ENCODE data around the gene LHFPL3. TPM values are rescaled to one million over a fixed set of nuclear protein-coding genes. Genes with fewer than 3 reads are reported as not detected.
"Not testable (repeated sequence)": the region's sequence is repeated elsewhere in the genome, so short reads cannot be mapped to it uniquely, and the experiment has no call there.

Gene LHFPL3
- not detected for total RNA-seq

GRCh38 chr7:104328296-104328969 is at the start of gene LHFPL3:
Gene LHFPL3 (plus strand): TSS chr7:104328603.
- no peaks in the 10 kb centered on the region for H3K9me3 Mint-ChIP-seq
- H3K27ac Mint-ChIP-seq = no peak within 1 kb of the TSS
- DNase-seq (ENCODE audit: low spot score in 2 of 2) (no peak), ATAC-seq (peak in 1 of 2 donors; percentile 61)
- no peaks in the 10 kb centered on the region for H3K36me3 Mint-ChIP-seq

DNA sequence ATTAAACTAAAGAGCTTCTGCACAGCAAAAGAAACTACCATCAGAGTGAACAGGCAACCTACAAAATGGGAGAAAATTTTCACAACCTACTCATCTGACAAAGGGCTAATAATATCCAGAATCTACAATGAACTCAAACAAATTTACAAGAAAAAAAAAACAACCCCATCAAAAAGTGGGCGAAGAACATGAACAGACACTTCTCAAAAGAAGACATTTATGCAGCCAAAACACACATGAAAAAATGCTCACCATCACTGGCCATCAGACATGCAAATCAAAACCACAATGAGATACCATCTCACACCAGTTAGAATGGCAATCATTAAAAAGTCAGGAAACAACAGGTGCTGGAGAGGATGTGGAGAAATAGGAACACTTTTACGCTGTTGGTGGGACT is 46.7 kb upstream of the LHFPL3 start:
- not testable (repeated sequence) for H3K27ac Mint-ChIP-seq; H3K36me3 Mint-ChIP-seq; H3K9me3 Mint-ChIP-seq; DNase-seq (ENCODE audit: low spot score in 2 of 2); ATAC-seq

DNA sequence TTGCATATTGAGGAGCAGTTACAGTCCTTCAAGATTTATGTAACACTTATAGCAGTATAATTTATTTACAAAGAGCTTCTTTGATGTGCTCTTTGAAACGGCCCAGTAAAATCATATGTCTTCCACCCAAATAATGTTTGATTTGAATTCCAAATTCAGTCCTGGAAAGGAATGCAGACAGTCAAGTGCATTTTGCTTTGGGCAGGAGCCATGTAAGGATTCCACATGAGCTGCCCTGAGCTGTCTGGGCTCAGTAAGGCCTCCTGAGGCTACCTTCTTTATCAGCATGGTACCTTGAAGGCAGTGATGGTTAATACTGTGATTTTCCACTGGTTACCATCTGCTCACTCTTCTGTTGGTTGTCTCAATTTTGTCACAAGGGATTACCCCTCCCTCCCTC is 41.6 kb upstream of the LHFPL3 start:
- ATAC-seq = no peak
- no peak for DNase-seq (ENCODE audit: low spot score in 2 of 2)
- Mint-ChIP-seq H3K36me3 (no peaks in the 10 kb centered on the region), H3K27ac (no peak overlapping the region), H3K9me3 (no peaks in the 10 kb centered on the region)

- DNase-seq (ENCODE audit: low spot score in 2 of 2) = no peak
- no peak for ATAC-seq
- no peak overlapping the region for H3K27ac Mint-ChIP-seq
Measured at GRCh38 chr7:104288137-104288536, 40.3 kb upstream of the LHFPL3 start.

GRCh38 chr7:104294291-104294690 is 34.1 kb upstream of the LHFPL3 start:
- no peaks in the 10 kb centered on the region for H3K9me3 Mint-ChIP-seq
- no peak for ATAC-seq
- no peak overlapping the region for H3K27ac Mint-ChIP-seq
- no peaks in the 10 kb centered on the region for H3K36me3 Mint-ChIP-seq
- no peak for DNase-seq (ENCODE audit: low spot score in 2 of 2)

More at GRCh38 chr7:104288137-104288536, 40.3 kb upstream of the LHFPL3 start:
- H3K9me3 Mint-ChIP-seq = no peaks in the 10 kb centered on the region
- no peaks in the 10 kb centered on the region for H3K36me3 Mint-ChIP-seq

GRCh38 chr7:104296266-104296665 is 32.1 kb upstream of the LHFPL3 start:
- peak overlapping the region in 1 of 2 donors; percentile 6 for H3K27ac Mint-ChIP-seq
- DNase-seq (ENCODE audit: low spot score in 2 of 2) (no peak), ATAC-seq (peak in 1 of 2 donors; percentile 95)
- H3K9me3 Mint-ChIP-seq = peaks cover 0 to 6% of the 10 kb centered on the region in 2 donors
- no peaks in the 10 kb centered on the region for H3K36me3 Mint-ChIP-seq

DNA sequence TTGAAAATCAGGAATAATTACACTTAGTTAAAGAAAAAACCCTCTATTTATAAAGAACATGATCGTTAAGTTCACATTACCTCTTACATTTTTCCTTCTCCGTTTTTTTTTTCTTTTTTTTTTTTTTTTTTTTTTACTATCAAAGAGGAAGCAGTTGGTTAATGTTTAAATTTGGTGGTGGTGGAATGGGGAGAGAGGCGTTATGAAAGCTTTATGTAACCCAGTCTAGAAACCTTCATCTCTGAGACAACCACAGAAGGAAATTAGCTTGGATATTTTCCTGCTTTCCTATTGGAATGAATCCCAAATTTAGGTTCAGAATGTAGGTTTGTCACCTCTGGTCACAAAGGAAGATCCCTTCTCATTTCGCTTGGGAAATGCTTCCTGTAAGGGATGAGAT is 31.5 kb upstream of the LHFPL3 start:
- Mint-ChIP-seq H3K27ac (no peak overlapping the region), H3K36me3 (no peaks in the 10 kb centered on the region), H3K9me3 (peaks cover 0 to 6% of the 10 kb centered on the region in 2 donors)
- ATAC-seq (no peak), DNase-seq (ENCODE audit: low spot score in 2 of 2) (no peak)

GRCh38 chr7:104299323-104299722 is 29.1 kb upstream of the LHFPL3 start:
- peaks cover 0 to 6% of the 10 kb centered on the region in 2 donors for H3K9me3 Mint-ChIP-seq

GRCh38 chr7:104299777-104300176 is 28.6 kb upstream of the LHFPL3 start:
- H3K36me3 Mint-ChIP-seq = no peaks in the 10 kb centered on the region
- ATAC-seq (no peak), DNase-seq (ENCODE audit: low spot score in 2 of 2) (no peak)
- H3K27ac Mint-ChIP-seq = no peak overlapping the region
- peaks cover 0 to 6% of the 10 kb centered on the region in 2 donors for H3K9me3 Mint-ChIP-seq

More at GRCh38 chr7:104299323-104299722, 29.1 kb upstream of the LHFPL3 start:
- Mint-ChIP-seq H3K36me3 (no peaks in the 10 kb centered on the region), H3K27ac (no peak overlapping the region)
- no peak for DNase-seq (ENCODE audit: low spot score in 2 of 2)
- ATAC-seq = no peak

GRCh38 chr7:104306793-104307192 is 21.6 kb upstream of the LHFPL3 start:
- no peak for ATAC-seq
- Mint-ChIP-seq H3K36me3 (no peaks in the 10 kb centered on the region), H3K27ac (no peak overlapping the region), H3K9me3 (peaks cover 0 to 4% of the 10 kb centered on the region in 2 donors)
- DNase-seq (ENCODE audit: low spot score in 2 of 2) = no peak

GRCh38 chr7:104317948-104318629 is 10.3 kb upstream of the LHFPL3 start:
- ATAC-seq (no peak), DNase-seq (ENCODE audit: low spot score in 2 of 2) (no peak)
- Mint-ChIP-seq H3K36me3 (no peaks in the 10 kb centered on the region), H3K9me3 (peaks cover 30 to 31% of the 10 kb centered on the region in 2 donors), H3K27ac (no peak overlapping the region)

GRCh38 chr7:104327534-104327933 is 869 bp upstream of the LHFPL3 start:
- Mint-ChIP-seq H3K27ac (no peak overlapping the region), H3K36me3 (no peaks in the 10 kb centered on the region), H3K9me3 (no peaks in the 10 kb centered on the region)
- DNase-seq (ENCODE audit: low spot score in 2 of 2) (no peak), ATAC-seq (no peak)

GRCh38 chr7:104327938-104328295 is 486 bp upstream of the LHFPL3 start:
- H3K36me3 Mint-ChIP-seq = no peaks in the 10 kb centered on the region
- DNase-seq (ENCODE audit: low spot score in 2 of 2) (no peak), ATAC-seq (no peak)
- H3K9me3 Mint-ChIP-seq = no peaks in the 10 kb centered on the region
- no peak overlapping the region for H3K27ac Mint-ChIP-seq

DNA sequence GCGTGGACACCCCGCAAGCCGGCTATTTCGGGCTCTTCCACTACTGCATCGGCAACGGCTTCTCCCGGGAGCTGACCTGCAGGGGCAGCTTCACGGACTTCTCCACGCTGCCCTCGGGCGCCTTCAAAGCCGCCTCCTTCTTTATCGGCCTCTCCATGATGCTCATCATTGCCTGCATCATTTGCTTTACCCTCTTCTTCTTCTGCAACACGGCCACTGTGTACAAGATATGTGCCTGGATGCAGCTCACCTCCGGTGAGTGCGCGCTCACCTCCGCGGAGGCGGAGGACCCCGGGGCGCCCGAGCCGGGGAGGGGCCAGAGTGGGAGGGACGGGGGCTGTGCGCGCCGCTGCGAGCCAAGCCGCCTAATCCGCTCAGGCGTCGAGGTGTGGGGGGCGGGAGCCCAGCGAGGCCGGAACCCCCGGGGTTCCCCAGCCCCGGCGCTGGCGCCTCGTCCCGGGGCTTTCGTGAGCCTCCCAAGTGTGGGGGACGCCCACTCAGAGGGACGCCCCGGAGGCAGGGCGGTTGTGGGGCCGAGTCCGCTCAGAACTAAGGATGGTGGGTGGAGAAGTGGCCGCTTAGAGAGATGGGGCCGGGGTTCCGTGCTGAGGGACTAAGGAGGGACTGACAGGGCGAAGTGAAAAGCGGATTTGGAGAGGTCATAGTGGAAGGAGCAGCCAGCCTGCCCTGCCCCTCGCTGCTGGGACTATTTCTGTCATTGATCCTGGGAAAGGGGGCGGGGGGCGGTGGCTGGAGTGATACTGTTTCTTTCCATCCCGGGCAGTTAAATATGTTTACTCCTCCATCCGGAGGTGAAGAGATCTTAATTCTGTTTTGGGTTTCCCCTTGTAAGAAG is 795 bp downstream of the LHFPL3 start:
- ATAC-seq (peak in 1 of 2 donors; percentile 51), DNase-seq (ENCODE audit: low spot score in 2 of 2) (peak; percentile 5 to 53)
- Mint-ChIP-seq H3K36me3 (no peaks in the 10 kb centered on the region), H3K9me3 (no peaks in the 10 kb centered on the region), H3K27ac (no peak overlapping the region)

DNA sequence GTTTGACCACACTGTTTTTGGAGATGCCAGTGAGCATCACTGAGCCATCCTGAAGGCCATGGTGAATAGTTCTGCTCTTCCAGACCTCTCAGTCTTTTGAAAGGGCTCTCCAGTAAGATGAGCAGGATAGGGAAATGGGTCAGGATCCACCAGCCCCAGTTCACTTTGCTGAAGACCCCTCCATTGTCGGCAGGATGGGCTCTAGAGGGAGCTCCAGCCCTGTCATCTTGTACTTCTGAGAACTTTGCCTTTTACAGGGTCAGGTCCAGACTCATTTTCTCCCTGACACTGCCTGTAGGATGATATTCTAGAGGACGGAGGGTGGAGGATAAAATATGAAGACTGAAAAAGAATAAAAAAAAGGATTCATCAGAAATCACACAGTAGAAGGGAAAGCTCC is 13.1 kb downstream of the LHFPL3 start:
- no peak for ATAC-seq
- Mint-ChIP-seq H3K9me3 (no peaks in the 10 kb centered on the region), H3K36me3 (no peaks in the 10 kb centered on the region), H3K27ac (no peak overlapping the region)
- DNase-seq (ENCODE audit: low spot score in 2 of 2) = no peak

- Mint-ChIP-seq H3K9me3 (no peaks in the 10 kb centered on the region), H3K36me3 (no peaks in the 10 kb centered on the region), H3K27ac (no peak overlapping the region)
- DNase-seq (ENCODE audit: low spot score in 2 of 2) (no peak), ATAC-seq (no peak)
Measured at GRCh38 chr7:104352736-104353135, 24.3 kb downstream of the LHFPL3 start.

- no peaks in the 10 kb centered on the region for H3K9me3 Mint-ChIP-seq
- ATAC-seq = no peak
- DNase-seq (ENCODE audit: low spot score in 2 of 2) = no peak
- H3K27ac Mint-ChIP-seq = no peak overlapping the region
- no peaks in the 10 kb centered on the region for H3K36me3 Mint-ChIP-seq
Measured at GRCh38 chr7:104357166-104357565, 28.8 kb downstream of the LHFPL3 start.
